Measurements from ENCODE around the gene SEC14L5.
A peak's percentile ranks its signal among the peaks of the same experiment; 100 is the strongest.
"Not testable (repeated sequence)": the region's sequence is repeated elsewhere in the genome, so short reads cannot be mapped to it uniquely, and the experiment has no call there.

The SEC14L5 gene

DNA sequence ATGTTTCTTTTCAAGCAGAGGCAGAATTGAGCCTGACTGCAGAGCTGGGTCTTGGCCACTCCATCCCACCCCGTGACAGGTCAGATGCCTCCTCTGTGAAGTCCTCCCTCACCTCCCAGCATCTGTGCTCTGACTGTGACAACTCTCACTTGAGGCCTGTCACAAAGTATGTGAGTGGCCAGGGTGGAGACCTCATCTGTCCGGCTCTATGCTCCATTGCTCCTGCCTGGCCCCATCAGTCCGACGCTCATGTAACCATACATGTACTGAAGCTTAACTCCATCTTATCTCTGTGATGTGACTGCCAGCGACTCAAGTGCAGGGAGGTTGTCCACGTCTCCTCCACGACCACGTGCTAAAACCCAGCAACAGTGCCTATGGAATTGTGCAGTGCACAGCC, 24.7 kb upstream of the SEC14L5 start:
- DNase-seq = no peak

DNA sequence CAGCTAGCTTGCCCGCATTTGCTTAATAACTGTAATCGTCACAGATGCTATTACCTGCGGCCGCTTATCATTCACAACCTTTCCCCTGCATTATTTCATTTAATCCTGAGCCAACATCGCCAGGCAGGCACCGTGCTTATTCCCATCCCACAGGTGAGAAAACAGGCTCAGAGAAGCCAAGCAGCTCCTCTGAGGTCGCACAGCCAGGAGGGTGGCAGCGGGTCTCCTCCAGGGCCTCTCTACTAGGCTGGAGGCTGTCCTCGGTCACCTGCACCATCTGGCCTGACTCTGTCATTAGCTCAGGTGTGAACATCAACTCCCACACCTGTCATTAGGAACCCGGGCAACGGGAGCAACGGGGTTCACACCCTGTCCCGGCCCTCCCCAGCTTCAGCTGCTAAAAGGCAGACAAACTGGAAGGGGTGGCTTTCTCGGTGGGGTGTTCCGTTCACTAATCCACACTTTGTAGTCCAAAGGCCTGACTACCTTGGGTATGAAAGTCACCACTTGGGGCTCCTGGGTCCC, 24.2 kb upstream of the SEC14L5 start:
- no peak for DNase-seq

DNA sequence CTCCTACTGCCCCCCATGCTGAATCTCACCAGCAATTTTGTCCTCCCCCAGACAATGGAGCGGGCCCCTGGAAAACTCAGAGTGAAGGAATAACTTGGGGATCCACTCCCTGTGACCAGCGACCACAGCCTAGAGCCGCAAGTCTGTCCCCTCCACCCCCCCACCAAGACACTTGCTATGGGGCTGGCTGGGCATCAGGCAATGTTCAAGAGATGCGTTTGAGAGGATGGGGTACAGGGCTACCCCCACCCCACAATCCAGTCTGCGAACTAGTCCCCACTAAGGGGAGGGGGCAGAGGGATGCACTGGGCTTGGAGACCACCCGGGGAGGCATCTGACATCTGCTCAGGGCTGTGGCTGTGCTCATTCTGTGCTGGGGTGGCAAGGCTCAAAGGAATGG, 23.5 kb upstream of the SEC14L5 start:
- DNase-seq = no peak

DNA sequence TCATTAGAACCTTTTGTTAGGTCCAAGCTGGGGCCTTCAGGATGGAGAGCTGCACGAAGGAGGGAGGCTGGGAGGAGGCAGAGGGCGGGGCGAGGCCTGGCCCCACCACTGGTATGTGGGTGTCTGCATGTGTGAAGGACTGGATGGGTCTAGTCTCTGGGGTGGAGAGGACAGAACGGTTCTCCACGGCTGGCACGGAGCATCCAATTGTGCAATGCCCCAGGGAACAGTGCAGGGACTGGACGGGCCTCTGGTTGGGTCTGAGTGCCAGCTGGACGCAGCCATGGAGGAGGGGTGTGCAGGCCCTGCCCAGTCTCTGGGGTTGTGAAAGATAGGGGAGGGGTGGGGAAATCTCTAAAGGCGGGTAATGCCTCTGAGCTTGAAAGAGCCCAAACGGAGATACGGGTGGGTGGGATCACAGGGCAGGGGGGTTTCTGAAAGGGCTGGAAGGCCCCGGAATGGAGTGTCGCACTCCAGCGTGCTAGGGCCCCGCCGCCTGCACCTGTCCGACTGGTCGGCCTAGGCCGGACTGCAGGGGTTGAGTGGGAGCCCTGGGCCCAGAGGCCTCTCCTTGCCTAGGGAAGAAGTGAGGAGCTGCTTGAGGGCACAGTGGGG, 22.8 kb upstream of the SEC14L5 start:
- DNase-seq = no peak

DNA sequence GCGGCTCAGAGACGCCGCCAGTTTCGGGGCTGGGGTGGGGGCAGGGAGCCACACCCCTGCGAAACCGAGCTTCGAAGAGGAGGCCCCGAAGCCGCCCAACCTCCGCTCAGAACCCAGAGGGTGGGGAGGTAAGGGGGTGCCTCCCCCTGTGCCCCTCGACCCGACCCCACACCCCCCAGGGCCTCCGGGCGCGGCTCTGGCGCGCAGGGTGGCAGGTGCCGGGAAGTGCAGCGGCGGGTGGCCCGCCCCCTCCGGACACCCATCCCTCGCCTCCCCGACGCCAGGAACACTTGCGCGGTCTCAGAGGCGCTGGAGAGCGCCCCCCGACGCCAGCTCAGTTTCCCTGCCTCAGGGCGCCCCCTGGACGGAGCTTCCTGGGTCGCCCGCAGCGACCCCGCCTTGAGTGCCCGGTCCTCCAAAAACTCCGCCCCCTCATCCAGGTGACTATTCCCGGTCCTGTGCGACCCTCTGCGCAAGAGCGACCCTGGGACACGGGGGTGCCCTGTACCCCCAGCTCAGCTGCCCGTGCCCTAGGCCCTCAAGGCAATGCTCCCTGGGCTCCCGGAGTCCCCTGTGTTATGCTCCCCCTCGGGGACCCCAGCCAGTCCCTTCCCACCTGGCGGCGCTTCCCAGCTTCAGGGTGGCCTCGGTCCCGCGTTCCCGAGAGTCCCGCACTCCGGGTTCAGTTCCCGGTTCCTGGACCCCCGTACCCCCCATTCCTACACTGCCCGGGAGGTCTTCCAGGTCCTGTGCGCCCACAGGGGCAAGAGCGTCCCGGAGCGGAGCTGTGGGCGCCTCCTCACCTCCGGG, 21.7 kb upstream of the SEC14L5 start:
- peak; percentile 26 for DNase-seq

DNA sequence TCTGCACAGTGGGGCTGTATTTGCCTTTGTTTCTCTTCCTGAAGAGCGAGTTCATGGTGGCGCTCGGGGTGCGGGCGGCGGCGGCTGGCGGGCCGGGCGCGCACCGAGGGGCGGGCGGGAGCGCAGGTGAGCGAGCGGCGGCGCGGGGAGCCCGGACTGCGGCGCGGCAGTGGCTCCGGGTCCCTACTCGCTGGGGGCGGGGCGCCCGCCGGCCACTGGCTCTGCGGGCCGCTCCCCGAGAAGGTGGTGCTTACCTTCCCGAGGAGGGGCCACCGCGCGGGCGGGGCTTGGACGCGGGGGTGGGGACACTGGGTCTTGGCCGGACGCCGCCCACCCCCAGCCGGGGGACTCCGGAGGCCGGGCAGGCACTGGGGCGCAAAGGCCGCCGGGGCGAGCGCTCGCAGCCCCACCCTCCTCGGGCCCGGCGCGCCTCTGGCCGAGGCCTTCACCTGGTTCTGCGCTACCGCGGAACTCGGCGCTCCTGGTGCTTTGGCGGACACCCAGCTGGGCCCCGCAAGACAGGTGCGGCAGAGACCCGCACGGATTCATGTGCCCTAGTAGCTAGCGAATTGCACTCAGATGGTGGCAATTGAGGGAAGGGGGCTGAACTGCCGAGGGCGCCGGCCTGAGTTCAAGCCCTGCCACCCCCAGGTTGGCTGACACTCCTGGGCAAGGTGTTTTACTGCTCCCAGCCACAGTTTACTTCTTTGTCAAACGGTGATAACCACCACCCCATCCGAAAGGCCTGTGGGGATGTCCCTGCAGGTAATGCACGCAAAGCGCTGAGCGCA, 20.9 kb upstream of the SEC14L5 start, which contains the start of gene PPL:
Gene PPL, minus strand, starts transcription at position 158 of the 791 bp plus-strand sequence. Its CDS starts 103 bp downstream, at position 55.
- peak; percentile 95 for DNase-seq

DNA sequence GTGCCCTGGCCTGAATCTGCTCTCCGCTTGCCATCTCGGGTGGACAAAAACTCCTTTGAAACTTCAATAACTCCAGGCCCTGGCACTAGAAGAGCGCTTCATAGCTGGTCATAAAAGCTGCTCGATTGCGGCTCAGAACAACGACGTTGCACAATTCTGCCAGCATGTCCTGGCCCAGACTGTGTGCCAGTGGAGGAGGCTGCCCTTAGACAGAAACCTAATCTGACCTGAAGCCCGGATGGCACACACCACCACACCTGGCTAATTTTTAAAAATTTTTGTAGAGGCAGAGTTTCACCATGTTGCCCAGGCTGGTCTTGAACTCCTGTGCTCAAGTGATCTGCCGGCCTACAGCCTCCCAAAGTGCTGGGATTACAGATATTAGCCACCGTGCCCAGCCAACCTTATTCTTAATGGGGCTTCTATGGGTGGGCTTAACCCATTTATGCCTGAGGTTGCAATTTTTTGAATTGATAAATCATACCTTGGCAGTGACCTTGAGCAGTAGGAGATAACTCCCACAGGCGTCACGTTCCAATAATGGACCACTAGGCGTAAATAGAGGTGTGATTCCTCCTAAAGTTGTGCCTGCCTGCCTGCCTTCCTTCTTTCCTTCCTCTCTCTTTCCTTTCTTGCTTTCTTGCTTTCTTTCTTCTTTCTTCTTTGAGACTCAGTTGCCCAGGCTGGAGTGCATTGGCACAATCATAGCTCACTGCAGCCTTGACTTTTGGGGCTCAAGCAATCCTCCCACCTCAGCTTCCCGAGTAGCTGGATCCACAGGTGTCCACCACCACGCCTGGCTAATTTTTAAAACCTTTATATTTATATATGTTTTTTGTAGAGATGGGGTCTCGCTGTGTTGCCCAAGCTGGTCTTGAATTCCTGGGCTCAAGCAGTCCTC, 20.1 kb upstream of the SEC14L5 start:
- DNase-seq = no peak

DNA sequence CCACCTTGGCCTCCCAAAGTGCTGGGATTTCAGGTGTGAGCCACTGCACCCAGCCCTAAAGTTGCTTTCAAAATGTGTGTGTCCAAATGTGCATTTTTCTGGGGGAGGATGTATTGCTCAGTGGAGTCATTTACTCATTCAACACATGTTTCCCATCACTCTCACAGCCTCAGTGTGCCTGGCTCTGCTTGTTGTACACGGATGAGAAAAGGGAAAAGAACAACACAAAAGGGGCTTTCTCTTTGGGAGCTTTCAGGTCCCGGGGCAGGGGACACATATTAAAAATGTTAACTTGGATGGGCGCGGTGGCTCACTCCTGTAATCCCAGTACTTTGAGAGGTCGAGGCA, 19.5 kb upstream of the SEC14L5 start:
- no peak for DNase-seq

DNA sequence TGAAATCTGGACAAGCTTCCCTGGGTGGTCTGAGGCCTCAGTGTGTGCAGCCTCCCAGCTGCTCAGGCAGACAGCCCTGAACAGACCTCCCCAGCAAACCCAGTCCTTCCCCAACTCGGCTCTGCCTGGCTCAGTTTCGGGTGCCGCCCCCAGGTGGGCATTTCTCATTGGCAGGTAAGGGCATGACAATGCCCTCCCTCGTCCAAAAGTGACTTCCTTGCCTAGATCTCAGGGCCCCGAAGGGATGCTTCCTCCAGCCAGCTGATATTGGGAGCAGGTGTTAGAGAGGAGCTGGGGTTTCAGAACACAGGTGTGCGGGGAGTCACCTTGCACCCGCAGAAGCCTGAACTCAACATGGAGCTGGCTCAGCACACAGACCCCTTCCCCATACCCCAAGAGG, 17.4 kb upstream of the SEC14L5 start:
- no peak for DNase-seq

DNA sequence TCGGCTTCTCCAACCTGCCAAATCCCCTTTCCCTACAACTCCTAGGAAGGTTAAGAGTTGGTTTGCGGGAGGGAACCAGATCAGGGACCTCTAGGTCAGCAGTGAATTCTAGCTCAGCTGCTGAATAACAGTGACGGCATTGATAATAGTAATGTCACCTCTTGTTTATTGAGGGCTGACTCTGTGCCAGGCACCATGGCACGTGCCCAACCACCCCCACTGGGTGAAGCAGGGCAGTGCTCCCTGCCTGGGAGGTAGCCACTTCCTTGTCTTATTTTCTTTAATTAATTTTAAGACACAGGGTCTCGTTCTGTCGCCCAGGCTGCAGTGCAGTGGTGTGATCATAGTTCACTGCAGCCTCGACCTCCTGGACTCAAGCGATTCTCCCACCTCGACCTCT, 15.6 kb upstream of the SEC14L5 start:
- no peak for DNase-seq

DNA sequence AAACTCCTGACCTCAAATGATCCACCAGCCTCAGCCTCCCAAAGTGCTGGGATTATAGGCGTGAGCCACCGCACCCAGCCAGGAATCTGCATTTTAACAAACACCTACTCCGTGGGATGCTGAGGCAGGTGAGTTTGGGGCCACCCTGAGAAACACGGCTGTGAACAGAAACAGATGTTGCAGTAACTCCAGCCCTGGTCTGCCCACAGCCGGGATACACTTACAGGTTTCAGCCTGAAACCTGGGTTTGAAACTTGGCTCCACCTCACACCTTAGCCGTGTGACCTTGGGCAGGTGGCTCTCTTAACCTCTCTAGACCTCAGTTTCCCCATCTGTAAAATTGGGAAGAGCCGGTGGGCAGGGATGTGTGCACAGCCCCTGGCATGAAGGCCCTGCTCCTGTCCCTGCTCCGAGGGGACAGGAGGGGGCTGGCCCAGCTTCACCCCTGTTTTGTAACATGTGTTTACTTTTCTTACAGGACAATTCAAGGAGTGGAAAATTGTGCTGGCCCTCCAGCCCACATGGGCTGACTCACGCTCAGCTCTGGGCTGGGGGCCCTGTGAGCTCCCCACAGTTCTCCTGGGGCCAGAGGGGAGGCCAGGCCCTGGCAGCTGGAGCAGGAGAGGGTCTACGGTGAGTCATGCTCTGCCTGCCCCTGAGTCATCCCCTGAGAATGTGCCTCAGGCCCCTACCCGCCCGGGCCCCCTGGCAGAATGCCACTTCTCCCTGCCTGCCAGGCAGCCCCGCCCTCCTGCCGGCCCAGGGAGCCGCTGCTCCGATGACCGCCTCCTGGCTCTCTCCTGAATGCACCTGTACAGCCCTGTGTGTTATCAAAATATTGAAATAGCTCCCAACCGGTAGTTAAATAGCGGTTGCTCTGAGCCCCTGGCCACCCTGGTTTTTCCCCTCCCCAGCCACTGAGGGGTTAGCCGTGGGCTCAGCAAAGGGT, 13.5 kb upstream of the SEC14L5 start:
- DNase-seq = peak; percentile 69

DNA sequence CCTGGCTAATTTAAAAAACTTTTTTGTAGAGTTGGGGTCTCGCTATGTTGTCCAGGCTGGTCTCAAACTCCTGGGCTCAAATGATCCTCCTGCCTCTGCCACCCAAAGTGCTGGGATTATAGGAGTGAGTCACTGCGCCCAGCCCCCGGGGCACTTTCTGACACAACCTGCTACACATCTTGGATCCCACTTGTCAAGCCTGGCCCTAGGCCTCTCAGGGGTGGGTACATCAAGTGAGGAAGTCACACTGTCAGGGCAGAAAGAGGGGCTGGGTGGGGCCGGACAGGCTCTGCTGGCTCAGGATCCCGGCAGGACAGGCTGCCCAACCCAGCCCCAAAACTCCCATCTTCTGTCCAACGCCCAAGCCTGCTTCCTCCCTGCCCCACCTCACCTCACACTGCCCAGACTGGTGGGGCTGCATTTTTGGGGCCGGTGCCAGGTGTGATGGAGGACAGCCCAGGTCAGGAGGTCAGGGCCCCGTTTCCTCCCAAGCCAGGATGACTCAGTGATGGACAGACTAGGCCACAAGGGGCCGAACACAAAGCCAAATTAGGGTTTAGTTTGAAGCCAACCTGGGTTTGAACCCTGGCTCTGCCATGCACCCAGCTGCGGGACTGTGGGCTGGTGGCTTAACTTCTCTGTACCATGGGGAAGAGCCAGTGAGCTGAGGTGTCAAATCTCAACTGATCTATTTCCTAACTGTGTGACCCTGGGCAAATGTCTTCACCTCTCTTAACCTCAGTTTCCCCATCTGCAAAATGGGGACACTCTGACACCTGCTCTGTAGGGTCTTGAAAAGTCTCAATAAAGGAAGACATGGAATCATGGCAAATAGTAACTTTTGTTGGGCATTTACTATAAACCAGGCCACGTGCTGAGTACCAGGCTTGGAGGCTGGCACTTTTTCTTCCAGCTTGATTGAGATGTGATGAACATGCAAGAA, 12.3 kb upstream of the SEC14L5 start:
- DNase-seq = no peak

DNA sequence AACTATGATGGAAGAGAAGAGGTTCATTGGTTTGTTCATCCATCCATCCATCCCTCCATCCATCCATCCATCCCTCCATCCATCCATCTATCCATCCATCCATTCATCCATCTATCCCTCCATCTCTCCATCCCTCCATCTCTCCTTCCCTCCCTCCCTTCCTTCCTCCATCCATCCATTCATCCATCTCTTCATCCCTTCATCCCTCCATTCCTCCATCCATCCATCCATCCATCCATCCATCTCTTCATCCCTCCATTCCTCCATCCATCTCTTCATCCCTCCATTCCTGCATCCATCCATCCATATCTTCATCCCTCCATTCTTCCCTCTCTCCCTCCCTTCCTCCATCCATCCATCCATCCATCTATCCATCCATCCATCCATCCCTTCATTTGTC, 11.2 kb upstream of the SEC14L5 start:
- no peak for DNase-seq

DNA sequence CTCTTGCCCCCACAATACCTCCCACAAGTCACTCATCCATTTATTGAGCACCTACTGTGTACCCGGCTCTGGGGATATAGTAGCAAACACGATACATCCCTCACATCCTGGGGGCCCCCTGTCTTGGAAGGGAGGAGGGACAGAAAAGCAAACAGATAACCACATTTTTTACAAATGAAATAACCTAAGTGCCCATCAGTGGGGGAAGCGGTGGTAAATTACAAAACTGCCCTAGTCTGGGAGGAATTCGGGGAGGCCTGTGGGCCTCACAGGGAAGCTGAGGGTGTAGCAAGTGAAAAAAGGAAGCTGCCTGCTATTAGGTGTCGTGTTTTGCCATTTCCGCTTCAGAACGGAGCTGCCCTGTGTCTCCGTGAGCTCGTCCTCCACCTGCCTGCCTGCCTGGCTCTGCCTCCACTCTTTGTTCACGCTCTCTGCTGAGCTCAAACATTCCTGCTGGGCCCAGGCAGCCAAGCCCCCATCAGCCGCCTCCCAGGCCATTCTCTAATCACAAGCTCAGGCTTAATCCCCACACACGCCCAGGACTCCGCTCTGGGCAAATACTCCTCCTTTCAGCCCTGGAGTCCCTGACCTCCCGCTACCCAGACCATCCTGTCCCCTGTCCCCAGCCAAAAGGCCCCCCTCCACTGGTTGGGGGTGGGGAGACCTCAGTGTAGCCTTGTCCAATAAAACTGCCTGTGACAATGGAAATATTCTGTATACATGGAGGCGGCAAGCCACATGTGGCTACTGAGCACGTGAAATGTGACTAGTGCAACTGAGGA, 10.2 kb upstream of the SEC14L5 start:
- peak; percentile 54 for DNase-seq

DNA sequence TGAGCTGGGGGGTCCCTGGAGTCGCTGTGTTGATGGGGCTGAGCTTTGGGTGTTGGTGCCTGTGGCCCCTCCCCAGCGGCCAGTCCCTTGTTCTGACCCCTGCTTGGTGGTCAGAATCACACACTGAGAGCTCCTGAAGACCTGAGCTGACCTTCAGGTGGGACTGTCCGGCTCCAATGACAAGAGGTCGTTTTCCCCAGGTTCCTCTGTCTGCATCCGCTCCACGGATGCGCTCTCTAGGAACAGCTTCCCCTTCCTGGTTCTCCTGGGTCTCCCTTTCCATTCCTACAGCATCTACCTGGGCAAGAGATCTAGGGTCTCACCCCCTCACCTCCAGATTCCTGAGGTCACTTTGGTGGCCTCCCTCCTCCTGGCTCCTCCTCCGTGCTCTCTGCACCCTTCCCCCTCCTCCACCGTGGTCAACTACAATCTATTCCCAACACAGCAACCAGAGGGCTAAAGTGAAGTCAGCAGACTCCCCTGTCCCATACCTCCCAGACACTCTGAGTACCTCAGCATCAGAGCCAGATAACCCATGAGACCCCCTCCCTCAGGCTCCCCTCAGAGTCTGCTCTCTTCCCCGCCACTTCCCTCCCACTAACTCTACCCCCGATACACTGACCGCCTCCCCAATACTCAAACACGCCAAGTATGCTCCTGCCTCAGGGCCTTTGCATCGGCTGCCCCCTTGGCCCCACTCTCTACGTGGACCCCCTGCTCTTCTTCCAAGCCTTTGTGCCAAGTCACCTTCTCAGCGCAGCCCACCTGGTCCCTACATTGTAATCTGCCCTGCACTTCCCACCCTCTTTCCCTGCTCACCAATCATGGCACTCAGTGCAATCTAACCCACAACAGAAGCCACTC, 9.0 kb upstream of the SEC14L5 start:
- DNase-seq = no peak

DNA sequence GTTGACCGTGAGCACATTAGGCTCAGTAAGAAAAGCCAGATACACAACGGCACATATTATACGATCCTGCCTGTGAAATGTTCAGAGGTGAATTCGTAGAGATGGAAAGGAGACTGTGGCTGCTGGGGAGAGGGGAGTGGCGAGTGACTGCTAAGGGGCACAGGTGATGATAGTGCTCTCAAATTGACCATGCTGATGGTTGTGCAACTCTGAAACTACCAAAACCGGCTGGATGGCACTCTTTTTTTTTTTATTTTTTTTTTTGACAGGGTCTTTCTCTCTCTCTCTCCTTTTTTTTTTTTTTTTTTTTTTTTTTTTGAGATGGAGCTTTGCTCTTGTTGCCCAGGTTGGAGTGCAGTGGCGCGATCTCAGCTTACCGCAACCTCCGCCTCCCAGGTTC, 8.1 kb upstream of the SEC14L5 start:
- DNase-seq = no peak

DNA sequence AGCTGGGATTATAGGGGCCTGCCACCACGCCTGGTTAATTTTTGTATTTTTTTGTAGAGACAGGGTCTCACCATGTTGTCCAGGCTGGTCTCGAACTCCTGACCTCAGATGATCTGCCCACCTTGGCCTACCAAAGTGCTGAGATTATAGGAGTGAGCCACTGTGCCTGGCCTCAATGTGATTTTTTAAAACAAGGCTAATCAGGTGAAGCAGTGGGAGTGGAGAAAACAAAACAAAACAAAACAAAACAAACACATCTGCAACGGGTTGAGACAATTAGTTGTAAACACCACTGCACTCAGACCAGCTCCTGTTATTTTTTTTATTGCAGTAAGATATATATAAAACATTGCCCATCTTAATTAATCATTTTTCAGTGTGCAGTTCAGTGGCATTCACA, 6.5 kb upstream of the SEC14L5 start:
- DNase-seq = not testable (repeated sequence)

DNA sequence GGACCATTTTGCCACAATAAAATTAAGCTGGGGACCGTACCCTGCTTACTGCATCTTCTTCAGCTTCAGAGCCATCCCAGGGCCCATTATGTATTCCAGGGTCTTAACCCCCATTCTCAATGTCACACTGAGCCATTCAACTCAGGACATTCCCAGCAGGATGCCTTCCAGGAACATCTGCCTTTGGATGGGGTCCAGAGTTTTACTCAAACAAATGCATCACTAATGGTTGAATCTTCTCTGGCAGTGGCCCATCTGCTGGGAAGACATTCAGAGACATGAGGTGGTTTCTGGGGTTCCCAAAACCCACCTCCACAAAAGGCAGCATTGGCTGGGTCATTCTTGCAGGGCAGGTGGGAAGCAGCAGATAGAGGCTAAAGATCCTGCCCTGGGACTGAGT, 3.4 kb upstream of the SEC14L5 start:
- no peak for DNase-seq

DNA sequence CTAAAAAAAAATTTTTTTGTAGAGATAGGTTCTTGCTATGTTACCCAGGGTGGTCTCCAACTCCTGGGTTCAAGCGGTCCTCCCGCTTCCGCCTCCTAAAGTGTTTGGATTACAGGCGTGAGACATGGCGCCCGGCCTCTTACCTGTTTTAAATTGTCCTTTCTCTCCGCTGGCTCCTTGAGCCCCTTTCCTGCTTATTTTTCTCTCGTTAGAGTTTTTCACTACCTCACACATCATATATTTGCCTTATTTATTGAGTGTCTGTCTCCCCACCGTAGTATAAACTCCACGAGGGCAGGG, 760 bp upstream of the SEC14L5 start:
- DNase-seq = no peak
